Skin of body (tissue), 1 donor: ENCODE data around the gene CCDC167. TPM values are rescaled to one million over a fixed set of nuclear protein-coding genes. Genes with fewer than 3 reads are reported as not detected.

Source experiments
- total RNA-seq: library from RNA; depleted of rRNA; stranded (reverse); fragments of >200 nt; gene quantifications from one replicate; pipeline ENCODE4 v1.2.3, GENCODE V29; 2014

The CCDC167 gene
- total RNA-seq, 1 donor from 2014 or later: 7.4 TPM

Other genes starting within 250 kb of the CCDC167 start
- gene TBC1D22B, start 242.1 kb downstream of the CCDC167 start, total RNA-seq: 5.8 TPM
- 1.3 TPM for gene TMEM217, start 241.7 kb downstream of the CCDC167 start, total RNA-seq
- 16.7 TPM for gene RNF8, start 145.9 kb downstream of the CCDC167 start, total RNA-seq
- 24.2 TPM for gene CMTR1, start 66.7 kb downstream of the CCDC167 start, total RNA-seq
- 3.8 TPM for gene MDGA1, start 198.0 kb upstream of the CCDC167 start, total RNA-seq